HG02884 (cell line): ENCODE data around the gene IGSF23.
"Not testable (repeated sequence)": the region's sequence is repeated elsewhere in the genome, so short reads cannot be mapped to it uniquely, and the experiment has no call there.

ENCODE experiments used
- ATAC-seq: cut with Tn5 transposase; IDR thresholded peaks from one replicate; pipeline ENCODE4 v1.9.1; 2021; ENCODE audit warnings: mild to moderate bottlenecking, moderate library complexity; ENCODE audit not compliant: unreplicated experiment

The IGSF23 gene

GRCh38 chr19:44663996-44664395, 50.6 kb downstream of the IGSF23 start:
- ATAC-seq: no peak

- no peak for ATAC-seq
Observed at GRCh38 chr19:44664976-44665375, 51.6 kb downstream of the IGSF23 start.

- no peak for ATAC-seq
Observed at GRCh38 chr19:44666852-44667556, 53.6 kb downstream of the IGSF23 start.

GRCh38 chr19:44668985-44669764, 55.8 kb downstream of the IGSF23 start:
- no peak for ATAC-seq

GRCh38 chr19:44670027-44670426, 56.7 kb downstream of the IGSF23 start:
- ATAC-seq: not testable (repeated sequence)

GRCh38 chr19:44671400-44671799, 58.0 kb downstream of the IGSF23 start, which contains the start of gene CEACAM19:
CEACAM19 (plus strand) TSS chr19:44671482; CDS start chr19:44671932, 450 bp downstream.
- no peak for ATAC-seq

GRCh38 chr19:44672226-44672625, 58.9 kb downstream of the IGSF23 start:
- ATAC-seq: no peak

GRCh38 chr19:44673510-44673909, 60.1 kb downstream of the IGSF23 start:
- ATAC-seq: no peak

- no peak for ATAC-seq
Observed at GRCh38 chr19:44675521-44675920, 62.2 kb downstream of the IGSF23 start.

- ATAC-seq: no peak
Observed at GRCh38 chr19:44677019-44677811, 63.9 kb downstream of the IGSF23 start.

GRCh38 chr19:44680536-44680935, 67.2 kb downstream of the IGSF23 start:
- ATAC-seq: no peak

- no peak for ATAC-seq
Observed at GRCh38 chr19:44681992-44682790, 68.8 kb downstream of the IGSF23 start.

GRCh38 chr19:44682807-44683206, 69.4 kb downstream of the IGSF23 start:
- no peak for ATAC-seq

- ATAC-seq: no peak
Observed at GRCh38 chr19:44683434-44684210, 70.3 kb downstream of the IGSF23 start.

- ATAC-seq: not testable (repeated sequence)
Observed at GRCh38 chr19:44684396-44684795, 71.0 kb downstream of the IGSF23 start.

- ATAC-seq: no peak
Observed at GRCh38 chr19:44684892-44685863, 71.8 kb downstream of the IGSF23 start.

- ATAC-seq: no peak
Observed at GRCh38 chr19:44685877-44686276, 72.5 kb downstream of the IGSF23 start.
